Measurements from ENCODE around the gene CELF1. TPM values are rescaled to one million over a fixed set of nuclear protein-coding genes. Genes with fewer than 3 reads are reported as not detected.

Gene CELF1
- total RNA-seq, 4 donors from 2014 or later: 69.6 to 151 (median 99.3) TPM

GRCh38 chr11:47468598-47469214 is 84.2 kb downstream of the CELF1 start:
- H3K4me1 ChIP-seq: peaks cover 35 to 72% (median 69%) of the 10 kb centered on the region in 4 donors
- TF ChIP-seq EP300 (IDR thresholded peaks at IDR 0.05) (no peak), POLR2AphosphoS5 (IDR thresholded peaks at IDR 0.05) (no peak), POLR2A (IDR thresholded peaks at IDR 0.05; ENCODE audit: low read depth) (no peak)
- TF ChIP-seq, protein P1, sequence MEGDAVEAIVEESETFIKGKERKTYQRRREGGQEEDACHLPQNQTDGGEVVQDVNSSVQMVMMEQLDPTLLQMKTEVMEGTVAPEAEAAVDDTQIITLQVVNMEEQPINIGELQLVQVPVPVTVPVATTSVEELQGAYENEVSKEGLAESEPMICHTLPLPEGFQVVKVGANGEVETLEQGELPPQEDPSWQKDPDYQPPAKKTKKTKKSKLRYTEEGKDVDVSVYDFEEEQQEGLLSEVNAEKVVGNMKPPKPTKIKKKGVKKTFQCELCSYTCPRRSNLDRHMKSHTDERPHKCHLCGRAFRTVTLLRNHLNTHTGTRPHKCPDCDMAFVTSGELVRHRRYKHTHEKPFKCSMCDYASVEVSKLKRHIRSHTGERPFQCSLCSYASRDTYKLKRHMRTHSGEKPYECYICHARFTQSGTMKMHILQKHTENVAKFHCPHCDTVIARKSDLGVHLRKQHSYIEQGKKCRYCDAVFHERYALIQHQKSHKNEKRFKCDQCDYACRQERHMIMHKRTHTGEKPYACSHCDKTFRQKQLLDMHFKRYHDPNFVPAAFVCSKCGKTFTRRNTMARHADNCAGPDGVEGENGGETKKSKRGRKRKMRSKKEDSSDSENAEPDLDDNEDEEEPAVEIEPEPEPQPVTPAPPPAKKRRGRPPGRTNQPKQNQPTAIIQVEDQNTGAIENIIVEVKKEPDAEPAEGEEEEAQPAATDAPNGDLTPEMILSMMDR (IDR thresholded peaks at IDR 0.05): no peak
- no peaks in the 10 kb centered on the region for H3K9me3 ChIP-seq
- no peak overlapping the region for H3K4me3 ChIP-seq
- H3K27ac ChIP-seq (replicated peaks in 1 of 4): peak overlapping the region; percentile 63 to 75 (median 70)
- peaks cover 22 to 60% (median 52%) of the 10 kb centered on the region in 4 donors for H3K36me3 ChIP-seq
- no peaks in the 10 kb centered on the region for H3K27me3 ChIP-seq
- intact Hi-C loops (cut with DNase I): no loop called here
- DNase-seq (ENCODE audit: extremely low spot score): no peak
- WGBS: 56% methylated on average over 8 of the region's 8 CpGs

GRCh38 chr11:47467357-47467756 is 85.6 kb downstream of the CELF1 start:
- TF ChIP-seq POLR2AphosphoS5 (IDR thresholded peaks at IDR 0.05) (no peak), EP300 (IDR thresholded peaks at IDR 0.05) (no peak), POLR2A (IDR thresholded peaks at IDR 0.05; ENCODE audit: low read depth) (no peak)
- TF ChIP-seq, protein P1 (IDR thresholded peaks at IDR 0.05): no peak
- Histone ChIP-seq H3K4me3 (no peak overlapping the region), H3K27me3 (no peaks in the 10 kb centered on the region), H3K9me3 (no peaks in the 10 kb centered on the region), H3K36me3 (peaks cover 8 to 60% (median 40%) of the 10 kb centered on the region in 4 donors), H3K27ac (replicated peaks in 1 of 4) (peak overlapping the region; percentile 63 to 75 (median 69)), H3K4me1 (peaks cover 35 to 72% (median 69%) of the 10 kb centered on the region in 4 donors)
- WGBS: 80% methylated on average over 7 of the region's 7 CpGs
- no peak for DNase-seq (ENCODE audit: extremely low spot score)
- intact Hi-C loops (cut with DNase I): no loop called here

- Histone ChIP-seq H3K9me3 (no peaks in the 10 kb centered on the region), H3K27ac (replicated peaks in 1 of 4) (peak overlapping the region; percentile 63 to 75 (median 69)), H3K4me3 (peak overlapping the region in 2 of 4 donors; percentile 12 to 14), H3K4me1 (peaks cover 35 to 72% (median 69%) of the 10 kb centered on the region in 4 donors), H3K27me3 (no peaks in the 10 kb centered on the region), H3K36me3 (peaks cover 3 to 59% (median 36%) of the 10 kb centered on the region in 4 donors)
- 44% methylated on average over 3 of the region's 4 CpGs for WGBS
- no peak for DNase-seq (ENCODE audit: extremely low spot score)
- TF ChIP-seq POLR2A (IDR thresholded peaks at IDR 0.05; ENCODE audit: low read depth) (no peak), POLR2AphosphoS5 (IDR thresholded peaks at IDR 0.05) (peak in 1 of 2 donors; percentile 18)
- intact Hi-C loops (cut with DNase I): no loop called here
Measured at GRCh38 chr11:47466701-47467250, 86.2 kb downstream of the CELF1 start.

- peaks cover 35 to 68% (median 64%) of the 10 kb centered on the region in 4 donors for H3K4me1 ChIP-seq
- peak overlapping the region; percentile 63 to 75 (median 69) for H3K27ac ChIP-seq (replicated peaks in 1 of 4)
- H3K27me3 ChIP-seq: no peaks in the 10 kb centered on the region
- 35% methylated on average over 5 of the region's 5 CpGs for WGBS
- H3K4me3 ChIP-seq: peak overlapping the region in 1 of 4 donors; percentile 14
- H3K36me3 ChIP-seq: peaks cover 2 to 59% (median 32%) of the 10 kb centered on the region in 4 donors
- no peaks in the 10 kb centered on the region for H3K9me3 ChIP-seq
- TF ChIP-seq POLR2A (IDR thresholded peaks at IDR 0.05; ENCODE audit: low read depth): no peak
- no peak for TF ChIP-seq EP300 (IDR thresholded peaks at IDR 0.05)
- TF ChIP-seq, protein P1 (IDR thresholded peaks at IDR 0.05): no peak
- TF ChIP-seq POLR2AphosphoS5 (IDR thresholded peaks at IDR 0.05): no peak
- intact Hi-C loops (cut with DNase I): no loop called here
- no peak for DNase-seq (ENCODE audit: extremely low spot score)
Measured at GRCh38 chr11:47466201-47466600, 86.7 kb downstream of the CELF1 start.

DNA sequence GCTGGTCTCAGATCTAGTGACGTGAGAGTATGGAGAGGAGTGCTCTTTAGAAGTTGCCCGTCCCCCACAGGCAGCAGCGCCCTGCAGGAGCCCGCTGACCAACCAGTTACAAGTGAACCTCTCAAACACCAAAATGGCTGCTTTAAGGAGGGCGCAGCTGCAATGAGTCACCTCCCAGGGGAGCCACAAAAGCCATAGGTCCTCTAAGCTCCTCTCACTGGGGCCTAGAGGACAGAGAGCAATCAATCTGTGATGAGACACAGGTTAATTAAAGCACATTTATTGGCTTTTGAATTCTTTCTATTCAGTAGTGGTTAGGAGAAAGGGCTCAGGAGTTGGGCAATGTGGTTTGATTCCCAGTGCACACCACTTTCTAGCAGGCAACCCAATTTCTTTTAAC is 88.4 kb downstream of the CELF1 start:
- H3K27me3 ChIP-seq: no peaks in the 10 kb centered on the region
- H3K4me1 ChIP-seq: peaks cover 32 to 52% (median 48%) of the 10 kb centered on the region in 4 donors
- peaks cover 0 to 56% (median 22%) of the 10 kb centered on the region in 4 donors for H3K36me3 ChIP-seq
- H3K4me3 ChIP-seq: no peak overlapping the region
- intact Hi-C loops (cut with DNase I): no loop called here
- 85% methylated on average over 5 of the region's 5 CpGs for WGBS
- DNase-seq (ENCODE audit: extremely low spot score): no peak
- TF ChIP-seq, protein P1 (IDR thresholded peaks at IDR 0.05): no peak
- TF ChIP-seq POLR2AphosphoS5 (IDR thresholded peaks at IDR 0.05): no peak
- TF ChIP-seq EP300 (IDR thresholded peaks at IDR 0.05): no peak
- peak overlapping the region in 1 of 4 donors; percentile 36 for H3K27ac ChIP-seq (replicated peaks in 1 of 4)
- H3K9me3 ChIP-seq: no peaks in the 10 kb centered on the region

Data from esophagus muscularis mucosa (tissue), 4 donors.